Kidney (tissue), 14 donors: ENCODE results near the gene AGFG2. TPM values are rescaled to one million over a fixed set of nuclear protein-coding genes. Genes with fewer than 3 reads are reported as not detected.

Experiments used
- DNase-seq, 5 donors: peaks; one replicate each; pipeline ENCODE4 v3.0.0-alpha.2; 2013 to 2020
- FAIRE-seq: peaks from 2 replicates; lab custom pipeline; 2012; peaks lifted over from hg19 to GRCh38; lab: Jason Lieb, UNC
- H3K27ac ChIP-seq, 2 donors: one replicate each; pipeline ENCODE4 v1.7.0; 2013; ENCODE audit warnings: low read depth in 2 of 2, low read length in 2 of 2, inconsistent platforms in 1 of 2
- H3K27me3 ChIP-seq: one replicate; pipeline ENCODE4 v1.7.1; 2013; ENCODE audit warnings: low read length, inconsistent platforms; ENCODE audit not compliant: control insufficient read depth, insufficient read depth
- H3K36me3 ChIP-seq, 3 donors: one replicate each; pipeline versions ENCODE4 v1.7.0 to v1.7.1; 2013; ENCODE audit warnings: low read length in 3 of 3, control low read depth in 1 of 3, inconsistent platforms in 1 of 3; ENCODE audit not compliant: insufficient read depth in 3 of 3, control insufficient read depth in 2 of 3
- H3K4me1 ChIP-seq, 3 donors: one replicate each; pipeline versions ENCODE4 v1.7.0 to v1.7.1; 2013; ENCODE audit warnings: low read length in 3 of 3, inconsistent platforms in 1 of 3, low read depth in 1 of 3; ENCODE audit not compliant: control insufficient read depth in 2 of 3, insufficient read depth in 2 of 3
- H3K4me3 ChIP-seq, 3 donors: one replicate each; pipeline versions ENCODE4 v1.7.0 to v1.8.1; 2013; ENCODE audit warnings: low read length in 3 of 3, control low read depth in 1 of 3, inconsistent platforms in 1 of 3
- H3K9ac ChIP-seq, 3 donors: one replicate each; pipeline versions ENCODE4 v1.7.0 to v1.7.1; 2013; ENCODE audit warnings: low read length in 3 of 3, control low read depth in 1 of 3, inconsistent platforms in 1 of 3
- H3K9me3 ChIP-seq, 3 donors: one replicate each; pipeline versions ENCODE4 v1.7.0 to v1.7.1; 2013; ENCODE audit warnings: low read length in 3 of 3, control low read depth in 1 of 3, inconsistent platforms in 1 of 3; ENCODE audit not compliant: control insufficient read depth in 2 of 3, insufficient read depth in 1 of 3
- intact Hi-C: fragments of 100-400 bp; cut with DNase I; formaldehyde crosslinking; loops from one replicate; pipeline ENCODE4 v1.11.1; 2022
- polyA plus RNA-seq: library from polyadenylated mRNA; stranded (reverse); fragments of 350-450 nt; fragmentation: Illumina TruSeq; extraction: RNeasy Lipid Tissue Mini Kit (QIAGEN cat#74804); gene quantifications from one replicate; pipeline ENCODE4 v1.2.3, GENCODE V29; 2014; ENCODE audit warnings: low read depth, low replicate concordance; ENCODE audit not compliant: insufficient read depth
- total RNA-seq: library from RNA; stranded (reverse); fragmentation: NEBNext Ultra II Directional; extraction: Animal tissue kit (Norgen Biotek cat#: 25700); gene quantifications from one replicate; pipeline ENCODE4 v1.2.1, GENCODE V29; 2021
- TF ChIP-seq, protein P1 (sequence below): IDR thresholded peaks from 3 replicates; pipeline ENCODE4 v1.5.1; 2012; ENCODE audit warnings: mild to moderate bottlenecking, moderate library complexity, borderline replicate concordance; ENCODE audit not compliant: insufficient read depth; ENCODE audit errors: extremely low read depth
- donor health status: control.
- donor health status: control.
- donor health status: control.
- donor health status: control.
- donor health status: control.
- donor health status: DM: yes; HTN: yes; CAD: no.
- donor health status: Normal renal cell carcinoma (clear cell type).

Gene AGFG2
- total and polyA plus RNA-seq, 2 donors from 2014 or later: 24.3 to 37.3 TPM

GRCh38 chr7:100588438-100588837, 49.4 kb downstream of the AGFG2 start:
- no peaks in the 10 kb centered on the region for H3K27me3 ChIP-seq
- H3K9me3 ChIP-seq: no peaks in the 10 kb centered on the region
- H3K9ac ChIP-seq: no peak overlapping the region
- intact Hi-C loops: no loop called here
- no peak overlapping the region for H3K4me3 ChIP-seq
- TF ChIP-seq, protein P1, sequence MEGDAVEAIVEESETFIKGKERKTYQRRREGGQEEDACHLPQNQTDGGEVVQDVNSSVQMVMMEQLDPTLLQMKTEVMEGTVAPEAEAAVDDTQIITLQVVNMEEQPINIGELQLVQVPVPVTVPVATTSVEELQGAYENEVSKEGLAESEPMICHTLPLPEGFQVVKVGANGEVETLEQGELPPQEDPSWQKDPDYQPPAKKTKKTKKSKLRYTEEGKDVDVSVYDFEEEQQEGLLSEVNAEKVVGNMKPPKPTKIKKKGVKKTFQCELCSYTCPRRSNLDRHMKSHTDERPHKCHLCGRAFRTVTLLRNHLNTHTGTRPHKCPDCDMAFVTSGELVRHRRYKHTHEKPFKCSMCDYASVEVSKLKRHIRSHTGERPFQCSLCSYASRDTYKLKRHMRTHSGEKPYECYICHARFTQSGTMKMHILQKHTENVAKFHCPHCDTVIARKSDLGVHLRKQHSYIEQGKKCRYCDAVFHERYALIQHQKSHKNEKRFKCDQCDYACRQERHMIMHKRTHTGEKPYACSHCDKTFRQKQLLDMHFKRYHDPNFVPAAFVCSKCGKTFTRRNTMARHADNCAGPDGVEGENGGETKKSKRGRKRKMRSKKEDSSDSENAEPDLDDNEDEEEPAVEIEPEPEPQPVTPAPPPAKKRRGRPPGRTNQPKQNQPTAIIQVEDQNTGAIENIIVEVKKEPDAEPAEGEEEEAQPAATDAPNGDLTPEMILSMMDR: peak; percentile 28
- no peak for DNase-seq
- no peak overlapping the region for H3K27ac ChIP-seq
- no peak for FAIRE-seq
- H3K36me3 ChIP-seq: no peaks in the 10 kb centered on the region
- H3K4me1 ChIP-seq: peaks cover 0 to 20% (median 7%) of the 10 kb centered on the region in 3 donors

DNA sequence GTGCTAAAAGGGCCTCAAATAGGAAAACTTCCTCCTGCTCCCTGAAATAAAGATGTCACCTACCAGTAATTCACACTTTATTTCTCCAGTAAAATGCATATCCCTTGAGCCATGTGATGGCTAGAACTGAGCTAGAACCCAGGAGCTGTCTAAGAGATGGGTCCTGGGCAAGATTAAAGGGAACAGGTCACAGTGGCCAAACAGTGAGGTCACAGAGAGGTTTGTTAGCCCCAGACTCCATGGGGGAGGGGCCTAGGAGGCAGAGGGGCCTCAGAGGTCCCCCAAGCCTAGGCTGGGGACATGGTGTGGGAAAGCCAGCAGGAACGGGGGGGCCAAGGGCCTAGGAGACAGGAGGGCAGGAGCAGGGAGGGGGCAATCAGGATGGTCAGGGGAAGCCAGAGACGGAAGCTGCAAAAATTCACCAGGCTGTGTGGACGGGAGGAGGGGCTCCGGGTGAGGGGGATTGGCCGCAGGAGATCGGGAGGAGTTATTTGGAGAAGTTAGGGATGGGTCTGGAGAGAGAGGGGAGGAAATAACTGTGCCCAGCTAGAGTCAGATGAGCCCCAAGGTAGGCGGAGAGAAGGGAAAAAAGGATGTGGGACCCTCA, 50.4 kb downstream of the AGFG2 start:
- peak overlapping the region in 1 of 3 donors; percentile 33 for H3K4me3 ChIP-seq
- no peaks in the 10 kb centered on the region for H3K36me3 ChIP-seq
- intact Hi-C loops: no loop called here
- H3K9me3 ChIP-seq: no peaks in the 10 kb centered on the region
- TF ChIP-seq, protein P1: no peak
- FAIRE-seq (no peak), DNase-seq (peak in 3 of 5 donors; percentile 60 to 68 (median 65))
- no peak overlapping the region for H3K27ac ChIP-seq
- H3K27me3 ChIP-seq: no peaks in the 10 kb centered on the region
- peaks cover 0 to 13% (median 7%) of the 10 kb centered on the region in 3 donors for H3K4me1 ChIP-seq
- no peak overlapping the region for H3K9ac ChIP-seq

GRCh38 chr7:100590077-100590737, 51.2 kb downstream of the AGFG2 start:
- Histone ChIP-seq H3K9ac (no peak overlapping the region), H3K4me3 (peak overlapping the region in 2 of 3 donors; percentile 32 to 33)
- peak in 3 of 5 donors; percentile 65 to 86 (median 85) for DNase-seq

More at GRCh38 chr7:100590077-100590737, 51.2 kb downstream of the AGFG2 start:
- H3K9me3 ChIP-seq: no peaks in the 10 kb centered on the region
- H3K27me3 ChIP-seq: no peaks in the 10 kb centered on the region
- H3K4me1 ChIP-seq: peaks cover 0 to 6% (median 0%) of the 10 kb centered on the region in 3 donors
- H3K27ac ChIP-seq: peak overlapping the region in 1 of 2 donors; percentile 37
- TF ChIP-seq, protein P1: no peak
- no peaks in the 10 kb centered on the region for H3K36me3 ChIP-seq
- intact Hi-C loops: no loop called here
- no peak for FAIRE-seq
